GM11168 (cell line): ENCODE measurements around the gene TREML2.

Experiments used
- in situ Hi-C: fragments of 300-500 bp; cut with MboI; formaldehyde crosslinking; loops from one replicate; pipeline ENCODE4 v1.12.0; 2022; ENCODE audit warnings: low sequenced_read_pairs; ENCODE audit not compliant: unreplicated experiment

TREML2 gene

DNA sequence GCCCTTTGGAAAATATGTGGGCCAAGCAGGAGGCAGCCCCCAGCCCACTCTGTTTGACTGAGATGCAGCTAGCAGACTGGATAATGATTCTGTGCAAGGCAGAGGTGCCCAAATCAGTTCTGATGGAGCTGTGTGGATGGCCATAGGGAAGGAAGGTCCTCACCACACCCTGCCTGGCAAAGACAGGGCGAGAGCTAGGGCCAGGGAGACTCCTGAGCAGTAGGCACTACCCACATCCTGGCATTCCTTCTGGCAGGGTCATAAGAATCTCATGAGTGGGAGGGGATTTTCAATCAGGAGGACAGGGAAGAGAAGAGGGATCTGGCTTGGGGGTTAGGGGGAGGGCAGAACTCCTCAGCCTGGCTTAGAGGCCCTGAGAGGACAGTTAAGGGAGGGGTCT, 19.4 kb downstream of the TREML2 start:
- in situ Hi-C loops = no loop called here

DNA sequence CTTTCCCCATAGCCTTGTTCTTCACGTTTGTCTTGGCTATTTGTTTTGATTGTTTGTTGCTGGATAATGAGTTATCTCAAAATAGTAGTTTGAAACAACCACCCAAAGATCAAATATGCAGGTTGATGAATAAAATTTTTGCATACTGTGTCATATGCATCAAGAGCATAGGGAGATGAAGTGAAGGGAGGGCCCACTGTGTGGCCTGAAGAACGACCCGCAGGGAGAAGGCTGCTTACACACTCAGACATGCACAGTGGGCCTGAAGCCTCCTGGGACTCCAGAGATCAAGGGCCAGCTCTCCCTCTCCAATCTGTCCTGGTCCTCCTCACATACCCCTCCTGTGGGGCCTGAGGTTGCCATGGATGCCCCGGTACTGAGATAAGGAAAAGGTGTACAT, 21.8 kb downstream of the TREML2 start:
- in situ Hi-C loops = no loop called here

DNA sequence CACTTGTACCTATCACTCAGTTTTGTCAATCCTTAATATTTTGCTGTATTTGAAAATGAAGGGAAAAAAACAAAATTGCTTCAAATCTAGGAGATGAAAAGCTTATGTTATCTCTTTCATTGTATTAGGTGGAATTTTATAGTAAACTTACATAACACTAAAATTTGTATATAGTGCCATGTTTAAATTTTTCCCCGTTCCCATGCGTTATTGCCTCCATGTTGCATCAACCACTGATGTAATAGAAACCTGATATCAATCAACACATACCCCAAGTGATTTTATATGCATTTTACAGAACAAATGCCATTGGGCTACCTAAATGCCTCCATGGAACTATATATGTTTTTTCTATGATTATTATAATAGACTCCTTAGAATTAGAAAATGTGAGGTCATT, 23.3 kb downstream of the TREML2 start:
- in situ Hi-C loops = no loop called here

DNA sequence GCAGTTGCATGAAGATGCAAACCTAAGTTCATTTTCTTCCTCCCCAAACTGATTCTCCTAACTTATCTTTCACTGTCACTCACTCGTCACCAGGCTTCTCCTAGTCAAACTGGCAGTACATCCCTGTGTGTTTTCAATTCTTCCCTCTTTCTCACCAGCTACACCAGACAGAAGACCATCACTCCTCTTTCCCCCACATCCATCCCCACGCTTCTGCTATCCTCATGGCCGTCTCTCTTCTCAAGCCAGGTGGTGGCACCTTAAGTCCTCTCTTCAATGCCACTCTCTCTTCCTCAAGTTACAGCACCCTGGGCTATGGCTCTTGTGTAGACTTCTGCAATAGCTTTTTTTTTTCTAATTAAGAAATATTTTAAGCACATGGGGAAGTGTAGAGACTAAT, 23.7 kb downstream of the TREML2 start:
- in situ Hi-C loops = no loop called here

DNA sequence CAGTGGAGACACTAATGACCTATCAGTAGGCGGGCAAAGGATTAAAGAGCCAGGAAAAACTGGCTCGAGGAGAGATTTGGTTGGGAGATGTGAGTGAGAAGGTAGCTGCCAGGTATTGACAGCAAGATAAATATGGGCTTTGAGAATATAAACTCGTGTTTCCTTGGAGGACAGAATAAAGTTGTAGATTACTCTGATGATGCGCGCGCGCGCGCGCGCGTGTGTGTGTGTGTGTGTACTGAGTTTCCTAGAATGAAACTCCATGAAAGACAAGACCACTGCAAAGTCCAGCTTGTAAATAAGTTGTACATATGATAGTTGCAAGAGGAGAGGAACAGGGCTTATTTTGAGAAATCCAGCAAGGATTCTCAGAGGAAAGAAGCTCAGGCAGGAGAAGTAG, 24.8 kb downstream of the TREML2 start:
- in situ Hi-C loops = no loop called here

DNA sequence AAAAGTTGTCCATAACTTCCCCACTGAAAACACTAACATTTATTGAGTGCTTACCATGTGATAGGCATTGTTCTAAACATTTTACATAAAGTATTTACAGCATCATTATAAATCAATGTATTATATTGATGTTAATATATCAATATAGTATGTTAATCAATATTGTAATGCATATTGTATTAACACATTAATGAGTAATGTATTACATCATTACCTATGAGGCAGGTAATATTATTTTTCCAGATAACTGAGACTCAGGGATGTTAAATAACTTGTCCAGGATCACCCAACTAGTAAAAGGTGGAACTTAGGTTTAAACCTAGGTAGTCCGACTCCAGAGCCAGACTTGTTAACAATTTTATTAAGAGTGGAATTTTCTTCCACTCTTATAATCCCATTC, 25.9 kb downstream of the TREML2 start:
- in situ Hi-C loops = no loop called here

DNA sequence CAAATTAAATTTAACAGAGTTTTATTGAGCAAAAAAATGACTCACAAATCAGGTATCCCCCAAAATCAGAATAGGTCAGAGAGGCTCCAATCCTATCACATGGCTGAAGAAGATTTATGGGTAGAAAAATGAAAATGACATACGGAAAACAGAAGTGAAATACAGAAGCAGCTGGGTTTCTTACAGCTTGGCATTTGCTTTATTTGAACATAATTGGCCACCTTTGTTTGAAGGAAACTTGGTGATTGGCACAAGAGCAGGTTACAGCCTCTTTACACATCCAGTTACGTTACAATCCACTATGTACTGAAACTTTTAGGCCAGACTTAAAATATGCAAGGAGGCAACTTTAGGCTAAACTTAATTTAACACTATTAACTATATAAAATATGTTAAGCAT, 26.3 kb downstream of the TREML2 start:
- in situ Hi-C loops = no loop called here

DNA sequence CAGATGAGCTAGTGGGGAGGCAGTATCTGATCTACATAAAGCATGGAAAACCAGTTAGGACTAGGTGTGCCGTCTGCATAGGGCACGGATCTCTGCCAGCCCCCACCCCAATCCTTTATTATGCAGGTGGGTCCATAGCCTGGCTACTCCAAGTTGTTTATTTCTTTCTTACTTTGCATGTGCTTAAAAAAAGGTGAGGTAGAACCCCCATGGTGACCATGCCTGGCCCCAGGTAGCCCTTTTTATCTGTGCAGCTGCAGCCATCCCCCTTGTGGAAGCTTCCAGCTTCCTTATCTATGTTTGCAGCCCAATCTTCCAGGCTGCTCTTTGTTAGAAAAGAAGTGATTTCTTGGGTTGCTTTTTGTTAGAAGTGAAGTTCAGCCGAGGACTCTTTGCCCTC, 29.0 kb downstream of the TREML2 start:
- in situ Hi-C loops = no loop called here

DNA sequence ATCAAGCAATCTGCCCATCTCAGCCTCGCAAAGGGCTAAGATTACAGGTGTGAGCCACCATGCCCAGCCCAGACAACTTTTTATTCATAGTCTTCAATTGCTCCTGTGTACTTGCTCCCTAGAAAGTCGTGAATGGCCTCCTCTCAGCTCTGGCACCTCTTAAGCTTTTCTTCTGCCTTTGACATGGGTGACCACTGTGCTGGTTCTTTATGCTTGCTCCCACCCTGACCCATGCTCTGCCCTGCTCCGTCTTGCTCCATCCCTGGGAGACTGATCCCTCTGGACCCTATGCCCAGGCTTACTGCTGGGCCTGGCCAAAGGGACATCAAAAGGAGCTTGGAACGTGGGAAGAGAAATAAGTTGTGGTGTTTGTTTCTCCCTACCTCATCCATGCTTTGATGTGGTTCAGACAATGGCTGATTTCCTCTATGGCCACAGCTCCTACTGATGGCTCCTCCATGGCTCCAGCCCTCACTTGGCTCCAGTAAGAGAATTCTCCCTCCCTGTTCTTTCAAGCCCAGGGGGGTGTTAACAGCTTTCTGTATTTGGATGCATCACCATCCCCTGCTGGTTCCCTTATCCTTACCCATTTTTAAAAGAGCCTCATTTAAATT, 30.3 kb downstream of the TREML2 start:
- in situ Hi-C loops = no loop called here

DNA sequence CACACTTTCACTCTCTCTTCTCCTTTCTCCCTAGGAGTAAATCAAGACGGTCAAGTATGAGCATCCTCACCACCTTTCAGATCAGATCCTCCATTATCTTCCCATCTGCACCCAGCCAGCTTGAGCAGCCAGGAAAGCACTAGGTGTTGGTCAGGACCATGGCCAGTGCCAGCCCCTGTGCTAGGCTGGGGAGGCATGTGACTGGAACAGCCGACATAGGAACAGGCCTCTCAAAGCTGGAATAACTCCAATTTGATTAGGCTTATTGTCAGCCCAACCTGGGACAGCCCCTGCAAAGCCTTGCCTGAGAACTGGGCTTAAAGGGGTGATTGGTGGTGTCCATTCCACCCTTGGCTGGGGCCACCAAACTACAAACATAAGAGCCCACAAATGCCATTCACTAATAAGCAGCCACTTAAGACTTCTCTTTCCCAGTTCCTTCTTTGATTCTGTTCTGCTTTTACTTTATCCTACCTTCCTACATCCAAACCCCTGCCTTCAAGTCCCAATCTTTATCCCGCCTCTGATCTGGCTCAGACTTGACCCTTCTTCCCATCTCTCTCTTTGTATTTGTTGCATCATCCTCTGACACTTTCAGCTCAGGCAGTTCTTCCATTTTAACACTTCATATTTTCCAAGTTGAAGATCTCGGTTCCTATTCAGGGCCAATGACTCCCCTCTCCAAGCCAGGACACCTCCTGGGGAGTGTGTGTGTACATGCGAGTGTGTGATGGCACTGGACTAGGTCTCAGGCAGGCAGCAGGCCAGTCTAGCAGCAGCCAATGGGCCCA, 33.6 kb downstream of the TREML2 start:
- in situ Hi-C loops = no loop called here

DNA sequence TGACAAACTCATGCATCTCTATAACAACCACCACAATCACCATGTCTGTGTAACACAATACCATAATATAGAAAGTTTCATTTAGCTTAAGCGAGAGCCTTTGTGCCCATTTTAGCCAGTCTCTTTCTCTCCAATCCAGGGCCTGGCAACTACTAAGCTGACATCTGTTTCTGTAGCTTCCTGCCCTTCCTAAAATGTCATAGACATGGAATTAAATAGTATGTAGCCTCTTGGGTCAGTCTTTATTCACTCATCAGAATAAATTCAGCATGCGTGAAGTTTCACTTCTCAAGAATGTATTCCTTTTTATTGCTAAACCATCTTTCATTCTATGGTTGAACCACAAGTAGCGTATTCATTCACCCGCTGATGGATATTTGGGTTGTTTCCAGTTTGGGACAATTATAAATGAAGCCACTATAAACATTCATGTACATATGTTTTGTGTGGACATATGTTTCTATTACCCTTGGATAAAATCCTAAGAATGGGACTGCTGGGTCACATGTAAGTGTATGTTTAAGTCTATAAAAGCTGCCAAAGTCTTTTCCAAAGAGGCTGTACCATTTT, 36.3 kb downstream of the TREML2 start:
- in situ Hi-C loops = no loop called here

DNA sequence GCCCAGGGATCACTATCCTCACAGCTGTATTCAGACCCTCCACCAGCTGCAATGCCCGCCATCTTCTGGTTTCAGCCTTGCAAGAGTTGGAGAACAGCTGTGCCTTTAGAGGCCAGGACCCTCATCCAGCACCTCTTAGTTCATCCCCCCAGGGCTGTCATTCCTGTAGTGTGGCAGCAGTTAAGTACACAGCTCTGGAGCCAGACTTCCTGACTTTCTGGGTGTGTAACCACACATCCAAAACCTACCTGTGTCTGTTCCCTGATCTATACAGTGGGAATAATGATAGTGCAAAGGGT, 37.6 kb downstream of the TREML2 start:
- in situ Hi-C loops = no loop called here

DNA sequence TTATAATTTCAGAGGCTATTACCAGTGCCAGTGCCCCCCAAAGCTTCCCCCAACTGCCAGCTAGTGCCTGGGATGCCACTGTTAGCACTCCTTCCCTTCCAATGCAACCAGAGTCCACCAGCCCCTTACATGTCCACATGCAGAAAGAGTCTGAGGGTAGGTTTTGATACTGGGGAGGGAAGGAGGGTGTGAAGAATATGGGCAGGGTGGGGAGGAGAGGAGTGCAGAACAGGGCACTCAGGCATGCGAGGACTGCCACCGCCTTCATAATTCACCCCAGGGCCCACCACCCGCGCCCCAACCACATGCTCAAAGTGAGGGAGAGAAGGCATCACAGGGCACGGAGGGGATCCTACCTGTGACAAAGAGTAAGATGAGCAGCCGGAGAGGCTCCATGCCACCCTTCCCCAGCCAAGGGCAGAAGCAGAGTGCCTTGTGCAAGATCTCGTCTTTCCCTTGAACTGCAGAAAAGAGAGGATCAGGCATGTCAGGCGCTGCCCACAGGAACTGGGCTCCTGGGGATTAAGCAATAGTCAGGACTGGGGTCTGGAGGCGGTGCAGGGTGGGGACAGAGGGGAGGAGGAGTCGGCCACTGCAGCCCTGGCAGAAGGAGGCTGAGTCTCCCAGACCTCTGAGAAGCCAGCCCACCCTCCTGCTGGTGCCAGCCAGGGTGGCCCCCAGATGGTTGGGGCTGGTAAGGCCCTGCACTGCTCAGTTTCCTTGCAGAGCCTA, 38.1 kb downstream of the TREML2 start, which contains the start of gene TREM2:
TSS of gene TREM2 (minus strand) at position 430 of the 732 bp plus-strand sequence. CDS start at position 396, 34 bp downstream.
- in situ Hi-C loops = no loop called here

DNA sequence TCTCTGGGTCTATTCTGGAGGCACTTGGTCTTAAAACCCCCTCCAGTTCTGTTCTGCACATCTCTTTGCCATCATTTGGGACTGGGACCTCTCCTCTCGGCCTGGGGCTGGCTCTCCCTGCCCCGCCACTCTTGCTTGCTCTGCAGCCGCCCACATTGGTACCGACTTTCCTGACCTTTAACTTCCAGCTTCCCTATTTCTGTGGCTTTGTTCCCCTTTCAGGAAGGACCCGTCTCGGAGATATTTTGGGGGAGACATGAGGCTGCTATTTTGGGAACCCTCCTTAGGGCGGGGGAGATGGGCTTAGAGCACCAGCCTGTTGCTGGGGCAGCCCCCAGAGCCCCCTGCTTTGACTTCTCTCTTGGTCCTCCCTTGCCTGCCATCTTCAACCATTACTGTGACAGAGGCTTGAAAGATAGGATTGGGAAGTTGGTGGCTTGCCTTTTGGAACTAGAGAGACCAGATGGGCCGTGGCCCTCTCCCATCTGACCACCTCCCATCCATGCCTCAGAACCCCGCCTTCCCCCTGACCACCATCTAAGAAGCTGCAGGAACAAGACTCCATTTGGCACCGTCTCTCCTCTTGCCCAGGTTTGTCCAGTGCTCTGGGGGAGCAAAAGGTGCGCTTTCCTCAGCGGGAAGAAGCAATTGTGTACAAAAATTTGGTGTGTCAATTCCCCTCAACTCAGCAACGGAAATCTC, 38.9 kb downstream of the TREML2 start:
- in situ Hi-C loops = no loop called here

DNA sequence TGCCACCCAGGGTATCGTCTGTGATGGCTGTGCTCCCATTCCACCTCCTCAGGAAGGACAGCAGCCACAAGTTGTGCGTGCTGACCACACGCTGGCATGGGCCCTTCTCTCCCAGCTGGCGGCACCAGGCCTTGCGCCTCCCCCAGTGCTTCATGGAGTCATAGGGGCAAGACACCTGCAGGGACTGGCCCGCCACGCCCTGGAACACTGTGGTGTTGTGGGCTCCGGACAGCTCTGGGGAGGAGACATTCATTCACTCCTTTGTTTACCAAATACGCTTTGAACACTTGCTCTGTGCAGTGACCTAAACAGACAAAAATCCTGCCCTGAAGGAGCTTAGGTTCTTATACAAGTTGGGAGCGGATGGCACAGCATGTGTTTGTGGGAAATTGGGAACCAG, 39.6 kb downstream of the TREML2 start:
- in situ Hi-C loops = no loop called here

DNA sequence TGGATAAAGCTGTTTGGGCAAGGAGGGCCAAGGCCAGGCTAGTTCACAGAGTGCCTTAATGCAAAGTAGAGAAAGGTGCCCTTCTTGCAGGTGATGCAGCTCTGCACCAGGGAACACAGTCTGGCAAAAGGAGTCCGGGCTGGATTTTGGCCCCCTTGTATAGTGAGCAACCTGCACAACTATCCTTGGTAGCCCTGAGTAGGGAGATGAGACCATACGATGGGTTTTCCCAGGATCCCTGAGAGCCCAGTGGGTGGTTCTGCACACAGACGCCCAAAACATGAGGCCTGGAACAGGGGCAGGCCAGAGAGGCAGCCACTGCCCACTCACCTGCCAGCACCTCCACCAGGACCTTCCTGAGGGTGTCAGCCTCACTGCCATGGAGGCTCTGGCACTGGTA, 40.0 kb downstream of the TREML2 start:
- in situ Hi-C loops = no loop called here

DNA sequence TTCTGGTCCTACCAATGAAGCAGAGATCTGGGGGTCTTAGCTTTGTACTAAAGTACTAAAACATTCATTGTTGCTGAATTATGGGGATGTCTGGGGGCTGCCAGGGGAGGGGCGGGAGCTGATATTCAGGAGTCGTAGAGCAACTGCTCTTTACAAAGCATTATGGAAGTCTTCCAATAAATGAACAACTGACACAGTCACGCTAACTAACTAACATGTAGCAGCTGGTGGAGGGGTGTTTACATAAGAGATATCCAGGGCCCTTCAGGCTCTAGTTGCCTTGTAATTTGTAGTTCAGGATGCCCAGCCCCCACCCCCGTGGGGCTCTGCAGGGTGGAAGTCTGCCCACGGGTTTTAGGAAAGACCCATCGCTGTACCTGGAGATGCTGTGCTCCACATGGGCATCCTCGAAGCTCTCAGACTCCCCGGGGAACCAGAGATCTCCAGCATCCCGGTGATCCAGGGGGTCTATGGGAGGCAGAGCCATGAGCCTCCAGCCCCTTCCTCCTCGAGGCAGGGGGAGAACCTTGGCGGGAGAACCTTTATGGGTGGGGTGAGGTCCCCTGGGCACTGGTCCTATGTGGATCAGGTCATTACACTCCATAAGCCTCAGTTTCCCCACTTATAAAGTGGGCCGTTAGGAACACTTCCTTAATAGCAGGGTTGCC, 41.4 kb downstream of the TREML2 start:
- in situ Hi-C loops = no loop called here

DNA sequence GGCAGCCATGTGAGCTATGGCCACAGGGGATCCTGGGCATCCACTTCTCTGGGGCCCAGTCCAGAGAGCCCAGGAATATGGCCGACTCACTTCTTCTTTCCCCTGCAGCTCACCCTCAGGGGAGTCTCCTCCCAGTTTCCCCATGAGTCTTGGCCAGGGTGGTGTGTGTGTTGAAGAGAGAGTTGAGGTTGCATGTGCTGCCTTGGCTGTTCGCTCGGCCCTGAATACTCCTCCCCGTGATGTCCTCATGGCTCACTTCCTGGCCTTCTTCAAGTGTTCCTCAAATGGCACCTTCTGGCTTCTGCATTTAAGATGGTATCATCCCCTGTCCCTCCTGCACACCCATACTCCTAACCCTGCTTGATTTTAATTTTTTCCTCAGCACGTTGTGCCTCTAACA, 43.6 kb downstream of the TREML2 start:
- in situ Hi-C loops = no loop called here

DNA sequence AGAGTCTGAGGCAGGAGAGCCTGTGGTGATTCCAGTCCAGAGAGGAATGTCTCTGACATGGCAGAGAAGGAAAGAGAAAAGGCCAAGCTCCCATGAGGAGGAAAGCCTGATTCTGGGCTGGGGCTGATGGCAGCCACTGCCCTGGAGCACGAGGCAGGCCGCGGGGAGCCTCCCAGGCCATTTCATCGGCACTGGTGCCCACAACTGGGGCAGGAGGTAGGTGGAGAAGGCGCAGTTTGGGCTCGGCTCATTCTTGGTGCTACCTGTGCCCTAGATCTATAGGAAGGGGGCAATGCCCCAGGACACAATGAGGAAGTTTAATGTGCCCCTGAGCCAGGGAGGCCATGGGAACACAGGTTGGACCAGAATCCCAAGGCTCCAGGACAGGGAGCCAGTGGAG, 44.2 kb downstream of the TREML2 start:
- in situ Hi-C loops = no loop called here

DNA sequence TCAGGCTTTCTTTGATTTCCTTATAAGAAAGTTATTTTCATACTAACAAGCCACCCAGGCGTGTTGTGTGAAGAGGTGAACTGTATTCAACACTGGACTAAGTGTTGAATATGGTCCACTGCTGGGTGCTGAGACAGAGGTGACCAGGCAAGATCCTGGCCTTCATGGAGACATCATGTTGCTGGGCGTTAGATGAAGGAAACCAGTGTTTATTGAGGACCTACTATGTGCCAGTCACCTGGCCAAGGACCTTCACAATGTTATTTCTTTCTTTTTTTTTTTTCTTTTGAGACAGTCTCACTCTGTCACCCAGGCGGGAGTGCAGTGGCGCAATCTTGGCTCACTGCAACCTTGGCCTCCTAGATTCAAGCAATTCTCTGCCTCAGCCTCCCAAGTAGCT, 44.9 kb downstream of the TREML2 start:
- in situ Hi-C loops = no loop called here
